Measurements from ENCODE around the gene LRRN4CL.
"Not testable (repeated sequence)": the region's sequence is repeated elsewhere in the genome, so short reads cannot be mapped to it uniquely, and the experiment has no call there.

Gene LRRN4CL

DNA sequence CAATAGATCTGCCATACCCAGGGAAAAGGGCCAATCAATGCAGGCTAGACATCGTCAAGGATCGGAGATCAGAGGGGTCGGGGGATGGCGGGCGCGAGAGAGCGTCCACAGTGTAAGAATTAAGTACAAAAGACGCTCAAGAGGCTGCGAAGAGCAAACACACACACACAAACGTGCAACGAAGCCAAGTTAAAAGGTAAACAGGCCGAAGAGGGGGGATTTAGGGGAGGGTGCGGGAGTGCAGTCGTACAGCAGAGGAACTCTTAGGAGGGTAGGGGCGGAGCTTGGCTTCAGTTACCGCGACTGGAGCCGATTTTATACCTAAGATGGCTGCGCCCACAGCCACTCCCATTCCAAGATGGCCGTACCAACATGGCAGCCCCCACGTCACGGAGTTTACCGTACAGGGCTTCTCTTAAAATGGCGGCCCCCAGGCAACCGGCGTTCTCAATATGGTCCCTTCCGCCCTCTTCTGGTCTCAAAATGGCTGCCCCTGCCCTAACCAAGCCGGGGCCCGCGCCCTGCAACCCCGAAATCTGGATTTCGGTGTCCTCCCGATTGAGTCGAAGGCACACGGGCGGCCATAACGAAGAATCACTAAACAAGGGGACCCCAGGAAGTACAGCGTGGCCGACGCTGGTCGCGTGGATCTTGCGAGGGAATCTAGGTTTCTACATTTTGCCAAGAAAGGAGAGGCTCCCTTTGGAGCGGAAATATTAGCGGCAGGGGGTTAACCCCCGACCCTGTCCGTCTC is 20.1 kb upstream of the LRRN4CL start:
- no peak for FAIRE-seq

DNA sequence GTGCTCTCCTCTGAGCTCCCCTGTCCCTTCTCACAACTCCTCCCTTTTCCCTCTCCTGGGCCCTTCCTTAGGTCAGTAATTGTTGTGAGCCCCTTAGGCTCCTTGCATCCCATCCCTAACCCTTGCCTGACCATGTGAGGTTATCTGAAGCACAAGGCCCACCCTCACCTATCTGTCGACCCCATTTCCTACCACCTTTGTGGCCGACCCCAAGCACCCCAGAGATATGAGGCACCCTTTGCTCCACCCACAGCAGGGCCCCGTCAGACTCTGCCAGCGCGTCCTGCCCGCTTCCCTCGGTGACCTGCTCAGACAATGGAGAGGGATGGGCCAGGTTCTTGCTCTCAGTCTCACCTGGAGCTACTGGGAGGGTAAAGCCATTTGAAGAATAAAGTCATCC is 19.5 kb upstream of the LRRN4CL start:
- no peak for FAIRE-seq

DNA sequence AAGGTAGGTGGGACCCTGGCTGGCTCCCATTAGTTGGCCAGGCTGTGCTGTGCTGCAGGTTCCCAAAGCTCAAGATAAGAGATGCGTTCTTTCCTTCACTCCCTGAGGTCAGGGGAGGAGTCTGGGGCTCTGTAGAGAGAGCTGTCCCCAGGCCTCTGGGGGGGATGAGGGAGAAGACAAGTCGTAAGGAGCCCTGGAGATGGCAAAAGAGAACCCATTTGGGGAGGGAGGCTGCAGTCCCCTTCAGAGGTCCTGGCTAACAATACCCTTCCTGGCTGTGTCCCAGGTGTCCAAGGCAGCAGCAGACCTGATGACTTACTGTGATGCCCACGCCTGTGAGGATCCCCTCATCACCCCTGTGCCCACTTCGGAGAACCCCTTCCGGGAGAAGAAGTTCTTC is 19.1 kb upstream of the LRRN4CL start:
- no peak for FAIRE-seq

DNA sequence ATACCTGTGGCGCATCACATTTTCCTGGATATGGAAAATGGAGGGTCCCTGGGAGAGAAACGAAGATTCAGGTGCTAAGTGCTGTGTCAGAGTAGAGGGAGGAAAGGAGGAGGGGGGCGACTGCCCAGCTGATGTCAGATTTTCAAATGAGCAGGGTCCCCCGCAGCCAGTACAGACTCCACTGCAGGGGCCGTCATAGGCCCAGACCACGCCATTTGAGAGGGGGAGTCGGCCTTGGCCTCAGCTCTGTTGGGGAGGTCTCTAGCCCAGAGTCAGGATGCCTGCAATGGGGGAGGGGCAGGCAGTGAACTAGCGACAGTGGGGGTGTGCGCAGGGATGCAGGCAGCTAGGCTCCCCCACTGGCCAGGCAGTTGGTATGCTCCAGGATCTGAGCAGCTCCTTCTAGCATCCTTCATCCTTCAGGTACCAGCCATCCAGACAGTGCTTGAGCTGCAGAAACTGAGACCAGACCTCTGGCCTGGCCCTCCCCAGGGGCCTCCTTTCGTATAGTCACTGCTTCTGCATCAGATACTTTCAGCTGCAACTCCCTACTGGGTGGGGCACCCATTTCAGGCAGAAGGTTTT is 18.0 kb upstream of the LRRN4CL start, which contains the start of the genes BSCL2 and GNG3:
BSCL2 (minus strand) TSS at position 148 of the 585 bp plus-strand sequence. CDS start 229 bp downstream, outside the sequence.
GNG3 (plus strand) TSS at position 400 of the 585 bp plus-strand sequence. CDS start 620 bp downstream, outside the sequence.
- no peak for FAIRE-seq

DNA sequence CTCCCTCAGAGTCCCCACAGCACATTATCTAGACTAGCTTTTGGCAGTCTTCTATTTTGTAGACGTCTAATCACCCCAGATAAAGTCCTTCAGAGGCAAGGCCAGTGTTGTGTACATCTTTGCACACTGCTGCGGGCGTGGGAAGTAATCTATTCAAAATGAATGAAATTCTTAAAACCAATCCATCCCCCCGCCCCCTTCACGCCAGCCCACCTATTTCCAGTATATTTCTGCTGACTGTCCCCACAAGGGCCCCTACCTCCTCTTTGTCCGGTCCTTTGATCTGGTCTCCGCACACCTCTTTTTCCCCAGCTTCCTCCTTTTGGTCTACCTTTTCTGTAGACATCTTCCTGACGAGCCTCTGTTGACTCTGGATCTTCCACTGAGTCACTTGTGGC is 17.5 kb upstream of the LRRN4CL start:
- FAIRE-seq: no peak

DNA sequence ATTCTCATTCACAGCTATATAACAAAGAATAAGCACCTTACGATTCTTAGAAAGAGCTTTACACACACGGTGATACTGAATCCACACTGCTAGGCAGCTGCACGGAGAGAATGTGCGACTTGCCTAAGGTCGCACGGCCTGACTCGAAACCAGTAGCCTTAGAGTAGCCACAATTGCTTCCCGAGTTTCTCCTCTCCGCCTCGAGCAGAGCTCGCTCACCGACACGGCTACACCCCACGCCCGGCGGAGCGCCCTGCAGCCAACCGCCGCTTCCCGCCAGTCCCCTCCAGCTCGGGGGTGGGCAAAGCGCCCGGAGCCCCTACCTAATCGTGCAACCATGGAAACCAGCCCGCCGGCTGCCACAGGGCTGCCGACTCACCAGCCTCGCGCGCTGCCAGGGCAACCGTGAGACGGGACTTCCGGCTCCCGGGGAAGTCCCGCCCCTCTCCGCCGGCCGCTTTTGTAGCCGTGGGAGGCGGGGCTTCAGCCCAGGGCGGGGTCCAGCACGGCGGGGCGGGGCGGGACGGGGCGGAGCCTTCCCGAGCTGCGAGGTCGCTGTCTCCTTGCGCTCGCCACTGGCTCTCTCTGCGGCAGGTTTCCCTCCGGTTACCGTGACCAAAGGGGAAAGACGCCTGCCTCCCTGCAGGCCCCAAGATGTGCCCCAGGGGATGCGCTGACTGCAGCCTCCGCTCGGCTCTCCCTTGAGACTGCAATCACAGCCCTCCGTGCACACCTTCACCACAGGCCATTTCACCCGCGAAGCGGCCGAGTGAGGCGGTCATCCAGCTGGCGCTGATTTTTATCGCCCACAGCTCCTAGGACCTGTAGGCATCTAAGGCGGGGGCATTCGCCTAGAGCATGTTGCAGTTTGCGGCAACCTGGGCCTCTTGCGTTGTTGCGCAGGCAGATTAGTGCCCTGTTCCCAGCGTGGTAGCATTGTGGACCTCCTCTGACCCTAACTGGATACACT is 16.8 kb upstream of the LRRN4CL start:
- FAIRE-seq: no peak

DNA sequence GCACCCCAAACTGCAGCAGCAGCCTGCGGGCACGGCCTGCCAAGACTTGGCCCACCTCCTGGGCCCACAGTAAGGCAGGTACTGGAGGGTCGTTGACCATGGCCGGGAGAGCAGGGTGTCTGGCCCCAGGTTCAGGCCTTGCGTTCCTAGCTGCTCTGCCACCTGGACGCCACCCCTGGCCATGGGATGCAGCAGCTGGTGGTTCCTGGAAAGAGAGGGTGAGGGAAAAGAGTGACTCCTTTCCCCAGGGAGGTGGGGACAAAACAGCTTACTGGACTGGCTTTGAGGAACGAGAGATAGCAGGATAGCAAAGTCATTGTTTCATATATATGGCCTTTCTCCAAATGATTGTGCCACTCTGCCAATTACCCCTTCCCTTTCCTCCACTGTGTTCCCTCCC is 16.1 kb upstream of the LRRN4CL start:
- FAIRE-seq: no peak

DNA sequence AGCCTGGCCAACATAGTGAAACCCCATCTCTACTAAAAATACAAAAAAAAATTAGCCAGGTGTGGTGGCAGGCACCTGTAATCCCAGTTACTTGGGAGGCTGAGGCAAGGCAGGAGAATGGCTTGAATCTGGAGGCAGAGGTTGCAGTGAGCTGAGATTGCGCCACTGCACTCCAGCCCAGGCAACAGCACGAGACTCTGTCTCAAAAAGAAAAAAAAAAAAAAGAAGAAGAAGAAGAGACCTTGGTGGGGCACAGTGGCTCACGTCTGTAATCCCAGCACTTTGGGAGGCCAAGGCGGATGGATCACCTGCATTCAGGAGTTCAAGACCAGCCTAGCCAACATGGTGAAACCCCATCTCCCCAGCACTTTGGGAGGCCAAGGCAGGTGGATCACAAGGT is 14.6 kb upstream of the LRRN4CL start:
- FAIRE-seq: not testable (repeated sequence)

DNA sequence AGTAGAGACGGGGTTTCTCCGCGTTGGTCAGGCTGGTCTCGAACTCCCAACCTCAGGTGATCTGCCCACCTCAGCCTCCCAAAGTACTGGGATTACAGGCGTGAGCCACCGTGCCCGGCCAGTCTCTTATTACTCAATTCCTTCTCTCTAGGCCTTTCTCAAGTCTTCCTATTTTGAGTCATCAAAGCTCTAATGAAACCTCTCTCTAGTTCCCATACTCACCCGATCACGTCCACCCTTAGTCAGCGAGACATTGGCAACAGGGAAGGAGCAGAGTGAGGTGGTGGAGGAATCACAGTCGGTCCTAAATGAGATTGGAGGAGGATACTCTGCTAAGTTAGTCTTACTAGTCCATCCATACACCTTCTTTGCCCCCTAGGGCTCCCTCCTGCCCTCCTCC is 12.9 kb upstream of the LRRN4CL start:
- no peak for FAIRE-seq

DNA sequence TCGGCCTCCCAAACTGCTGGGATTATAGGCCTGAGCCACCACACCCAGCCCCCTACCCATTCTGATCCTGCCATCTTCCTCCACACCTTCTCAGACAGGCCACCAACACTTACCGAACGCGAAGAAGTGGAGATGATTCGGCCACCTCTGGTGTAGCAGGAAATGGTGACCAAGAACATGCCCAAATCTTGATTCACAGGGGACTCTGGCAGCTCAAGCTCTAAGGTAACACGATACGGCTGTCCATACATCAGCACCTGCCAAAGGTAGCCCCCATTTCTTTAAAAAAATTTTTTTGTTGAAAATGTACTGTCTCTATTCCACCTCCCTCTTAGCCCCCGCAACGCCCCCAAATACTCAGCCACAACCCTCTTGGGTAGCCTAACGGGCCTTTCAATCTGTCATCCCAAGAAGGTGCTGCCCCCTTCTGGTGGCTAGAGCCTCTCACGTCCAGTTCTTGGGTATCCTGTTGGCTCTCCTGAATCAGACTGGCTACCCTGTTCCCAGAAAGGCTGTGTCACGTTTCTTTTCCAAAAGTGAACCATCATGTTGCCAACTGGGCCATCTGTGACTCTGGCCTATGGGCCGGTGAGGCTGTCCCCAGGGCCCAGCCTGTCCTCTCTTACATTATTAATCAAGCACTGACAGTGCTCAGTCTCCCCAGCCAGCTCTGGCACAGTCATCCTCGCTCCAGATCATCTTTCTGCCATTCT is 5.3 kb upstream of the LRRN4CL start:
- FAIRE-seq: no peak

DNA sequence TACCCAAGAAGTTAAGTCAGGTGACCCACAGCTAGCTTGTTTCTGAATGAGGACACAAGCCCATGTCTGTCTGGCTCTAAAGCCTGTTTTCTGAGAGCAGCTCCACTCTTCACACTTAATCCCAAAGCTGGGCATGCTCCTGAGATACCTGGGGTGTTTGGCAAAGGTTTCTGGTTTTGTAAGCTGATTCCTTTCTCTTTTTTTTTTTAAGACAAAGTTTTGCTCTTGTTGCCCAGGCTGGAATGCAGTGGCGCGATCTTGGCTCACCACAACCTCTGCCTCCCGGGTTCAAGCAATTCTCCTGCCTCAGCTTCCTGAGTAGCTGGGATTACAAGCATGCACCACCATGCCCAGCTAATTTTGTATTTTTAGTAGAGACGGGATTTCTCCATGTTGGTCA is 4.3 kb upstream of the LRRN4CL start:
- FAIRE-seq: not testable (repeated sequence)

DNA sequence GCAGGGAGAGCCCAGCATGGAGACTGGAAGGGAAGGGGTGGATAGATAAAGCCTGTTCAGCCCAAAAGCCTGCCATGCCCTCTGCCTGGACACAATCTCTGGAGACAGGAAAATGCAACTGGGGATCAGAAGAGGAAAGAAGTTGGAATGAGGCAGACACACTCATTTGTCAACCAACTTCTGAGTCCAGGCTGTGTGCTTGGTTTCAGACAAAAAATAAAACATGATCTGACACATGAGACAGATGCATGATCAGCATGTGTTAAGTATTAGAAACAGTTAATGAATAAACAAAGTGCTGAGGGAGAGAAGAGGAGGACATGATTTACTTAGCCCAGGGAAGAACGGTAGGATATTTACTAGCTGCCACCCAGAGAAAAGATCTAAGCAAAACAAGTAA is 839 bp downstream of the LRRN4CL start:
- FAIRE-seq: no peak

DNA sequence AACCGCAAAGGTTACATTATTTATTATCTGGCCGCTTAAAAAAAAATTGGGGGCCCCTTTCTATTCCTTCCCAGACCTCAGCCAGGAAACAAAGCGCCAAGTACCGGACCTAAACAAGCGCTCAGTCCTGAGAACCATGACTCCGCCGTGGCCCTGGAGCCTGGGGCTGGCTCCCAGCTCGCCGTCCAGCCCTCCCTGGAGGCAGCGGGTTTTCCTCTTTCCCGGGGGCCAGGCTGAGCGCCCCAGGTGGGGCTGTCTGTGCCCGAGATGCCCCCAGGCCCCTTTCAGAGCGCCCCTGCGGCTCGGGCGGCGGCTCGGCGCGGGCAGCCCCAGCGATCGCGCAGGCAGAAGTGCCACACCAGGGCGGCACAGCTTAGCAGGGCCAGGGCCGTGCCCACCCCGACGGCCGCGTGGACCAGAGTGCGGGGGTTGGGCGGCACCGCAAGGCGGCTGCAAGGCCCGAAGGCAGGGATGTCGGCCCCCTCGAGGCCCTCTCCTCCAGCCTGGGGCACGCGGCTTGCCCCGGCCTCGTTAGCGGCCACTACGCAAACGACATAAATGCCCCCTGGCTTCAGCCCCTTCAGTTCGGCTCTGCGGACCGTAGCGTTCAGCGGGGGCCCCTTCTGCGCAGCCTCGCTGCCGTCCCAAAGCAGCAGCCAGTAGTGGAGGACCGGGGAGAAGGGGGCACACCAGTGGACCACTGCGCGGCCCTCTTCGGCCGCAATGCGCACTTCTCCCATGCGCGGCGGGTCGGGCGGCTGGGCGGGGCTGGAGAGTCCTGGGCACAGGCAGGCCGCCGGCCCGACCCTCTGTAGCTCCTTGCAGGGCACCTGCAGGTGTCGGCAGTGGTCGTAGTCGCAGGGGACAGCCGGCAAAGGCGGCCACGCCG is 1.6 kb downstream of the LRRN4CL start:
- no peak for FAIRE-seq

DNA sequence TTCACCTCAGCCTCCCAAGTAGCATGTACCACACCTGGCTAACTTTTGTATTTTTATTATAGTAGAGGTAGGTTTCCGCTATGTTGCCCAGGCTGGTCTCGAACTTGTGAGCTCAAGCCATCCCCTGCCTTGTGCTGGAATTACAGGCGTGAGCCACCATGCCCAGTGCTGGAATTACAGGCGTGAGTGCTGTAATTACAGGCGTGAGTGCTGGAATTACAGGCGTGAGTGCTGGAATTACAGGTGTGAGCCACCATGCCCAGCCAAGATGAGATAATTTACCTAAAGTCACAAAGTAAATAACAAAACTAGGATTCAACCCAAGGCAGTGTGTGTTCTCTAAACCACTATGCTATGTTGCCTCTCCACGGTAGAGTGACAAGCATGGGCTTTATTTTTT is 6.8 kb downstream of the LRRN4CL start:
- no peak for FAIRE-seq

DNA sequence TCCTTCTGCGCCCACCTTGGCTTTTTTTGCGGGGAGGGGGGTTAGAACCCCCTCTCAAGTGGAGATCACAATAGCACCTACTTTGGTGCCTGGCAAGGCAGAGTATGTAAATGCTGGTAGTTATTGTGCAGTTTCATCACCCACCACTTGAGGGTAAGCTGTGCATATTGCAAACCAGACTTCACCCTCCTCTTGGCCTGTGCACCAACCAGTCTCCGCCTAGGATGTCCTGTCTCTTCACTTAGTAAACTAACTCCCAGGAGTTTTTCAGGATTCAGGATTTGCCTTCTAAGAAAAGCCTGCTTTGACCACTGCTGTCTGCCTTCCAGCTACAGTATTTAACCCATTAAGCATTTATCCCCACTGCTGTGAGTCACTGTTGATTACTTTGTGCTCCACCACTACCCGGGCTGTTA is 8.5 kb downstream of the LRRN4CL start:
- FAIRE-seq: no peak

DNA sequence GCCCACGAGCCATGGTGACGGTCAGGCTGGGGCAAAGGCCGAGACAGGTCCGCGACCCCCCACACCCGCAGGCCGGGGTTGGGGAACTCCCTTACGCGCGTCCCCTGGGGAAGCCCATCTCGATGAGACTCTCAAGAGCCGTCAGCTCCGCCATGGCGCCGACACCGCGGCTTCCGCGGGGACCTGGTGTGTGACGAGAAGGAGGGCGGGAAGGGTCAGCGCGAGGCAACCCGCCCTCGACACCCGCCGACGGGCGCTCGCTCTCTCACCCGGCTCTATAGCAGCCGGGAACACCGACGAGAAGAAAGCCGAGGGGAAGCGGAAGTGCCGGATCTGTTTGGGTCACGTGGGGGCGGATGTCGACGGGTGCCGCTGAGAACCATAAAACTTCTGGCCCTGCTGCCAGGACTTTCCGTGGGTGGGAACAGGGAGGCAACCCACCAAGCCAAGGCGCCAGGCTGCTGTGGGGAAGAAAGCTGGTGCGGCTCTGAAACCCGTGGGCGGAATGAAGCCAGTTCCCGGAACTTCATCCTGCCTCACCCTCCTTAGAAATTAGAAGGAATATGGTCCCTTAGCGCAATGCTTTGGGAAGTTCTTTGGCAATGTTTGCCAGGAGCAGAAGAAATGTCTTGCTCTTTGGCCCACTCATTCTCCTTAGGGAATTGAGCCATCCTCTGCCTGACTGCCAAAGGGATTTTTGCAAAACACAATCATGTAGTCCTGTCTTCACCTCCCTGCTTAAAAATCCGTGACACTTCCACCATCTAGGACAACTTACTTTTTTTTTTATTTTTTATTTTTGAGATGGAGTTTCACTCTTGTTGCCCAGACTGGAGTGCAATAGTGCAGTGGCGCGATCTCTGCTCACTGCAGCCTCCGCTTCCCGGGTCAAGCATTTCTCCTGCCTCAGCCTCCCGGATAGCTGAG is 10.3 kb downstream of the LRRN4CL start, which contains the start of gene UBXN1:
UBXN1 (minus strand) TSS at position 304 of the 927 bp plus-strand sequence; CDS start at position 154, 150 bp downstream.
- no peak for FAIRE-seq

DNA sequence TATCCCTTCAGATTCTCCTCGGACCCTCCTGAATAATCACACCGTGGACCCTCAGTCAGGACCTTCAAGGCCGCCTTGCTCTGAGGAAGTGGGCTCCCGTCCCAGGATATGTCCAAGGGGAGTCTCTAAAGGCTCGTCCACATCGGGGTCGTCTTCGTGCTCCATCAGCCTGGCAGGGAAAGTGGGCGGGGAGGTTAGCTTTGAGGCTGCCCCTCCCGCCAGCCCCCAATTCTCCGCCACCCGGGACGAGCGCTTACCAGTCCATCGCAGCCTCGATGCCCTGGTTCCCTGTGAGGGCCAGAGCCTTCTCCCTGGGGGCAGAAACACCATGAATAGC is 10.9 kb downstream of the LRRN4CL start:
- no peak for FAIRE-seq

DNA sequence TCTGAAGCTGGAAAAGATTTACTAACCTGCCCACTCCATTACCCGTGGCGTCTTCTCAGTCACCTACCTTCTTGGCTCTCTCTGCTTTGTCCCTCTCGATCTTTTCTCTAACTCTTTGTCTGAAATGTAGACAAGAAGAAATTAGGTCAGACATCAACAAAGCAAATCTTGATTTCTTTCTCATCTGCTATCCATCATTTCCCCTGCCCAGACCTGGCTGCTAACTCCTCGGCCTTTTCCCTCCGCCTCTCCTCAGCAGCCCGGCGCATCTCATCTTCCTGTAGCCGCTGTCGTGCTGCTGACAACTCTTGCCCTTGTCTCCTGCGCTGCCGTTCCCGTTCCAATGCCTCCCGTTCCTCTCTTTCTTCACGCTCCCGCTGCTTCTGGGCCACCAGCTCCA is 11.6 kb downstream of the LRRN4CL start:
- no peak for FAIRE-seq

DNA sequence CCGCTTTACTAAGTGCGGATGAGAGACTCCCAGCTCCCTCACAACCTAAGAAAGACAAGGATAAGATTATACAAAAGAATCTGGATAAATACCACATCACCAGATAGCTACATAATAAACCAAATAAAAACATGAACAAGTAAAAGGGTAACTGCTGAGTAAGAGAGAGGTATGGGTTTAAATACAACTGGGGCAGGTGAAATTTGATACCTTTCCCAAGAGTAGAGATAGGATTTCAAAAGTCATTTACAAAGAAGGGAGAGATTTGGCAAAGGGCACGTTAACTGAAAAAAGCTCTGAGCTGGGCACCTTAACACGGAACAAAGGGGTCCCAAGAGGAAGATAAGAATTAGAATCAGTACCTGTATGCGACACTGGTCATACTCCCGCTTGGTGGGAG is 12.2 kb downstream of the LRRN4CL start:
- FAIRE-seq: no peak

DNA sequence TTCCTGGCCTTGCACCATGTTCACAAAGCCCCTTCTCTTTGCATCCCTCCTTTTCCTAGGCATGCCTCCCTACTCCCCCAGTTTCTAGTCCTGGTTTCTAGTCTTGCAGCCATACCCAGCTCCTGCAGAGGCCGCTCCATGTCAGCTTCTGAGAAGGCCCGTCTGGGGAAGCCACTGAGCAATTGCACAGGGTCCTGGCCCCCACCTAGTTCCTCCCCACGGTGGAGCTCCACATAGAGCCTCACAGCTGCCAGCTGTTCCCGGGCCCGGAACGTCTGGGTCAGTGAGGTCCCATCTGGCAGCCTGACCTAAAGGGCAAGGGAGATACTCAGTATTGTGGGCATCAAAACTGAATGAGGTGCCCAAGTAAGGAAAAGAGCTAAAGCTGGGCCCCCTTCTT is 12.6 kb downstream of the LRRN4CL start:
- FAIRE-seq: no peak

All from islet of Langerhans (tissue), 1 donor.